ENCODE results near the gene GSDME.

DNA sequence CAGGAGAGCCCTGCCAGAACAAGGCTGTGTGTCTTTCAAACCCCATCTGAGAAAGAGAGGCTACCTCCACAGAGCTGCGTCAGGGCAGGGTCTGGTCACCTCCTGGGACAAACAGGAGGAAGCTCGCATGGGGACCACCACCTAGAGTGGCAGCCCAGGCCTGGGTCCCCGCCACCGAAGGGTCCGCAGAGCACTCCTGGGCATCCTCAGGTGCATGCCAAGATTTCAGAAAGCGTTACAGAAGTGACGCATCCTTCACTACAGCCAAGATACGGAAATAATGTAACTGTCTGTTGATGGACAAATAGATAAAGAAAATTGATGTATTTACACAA lies 42.6 kb downstream of the GSDME start:
- TF ChIP-seq POLR2A (IDR thresholded peaks at IDR 0.05; ENCODE audit: low read length) (no peak), HOXA7 (CRISPR knock-in tag; IDR thresholded peaks at IDR 0.05) (no peak), RCOR1 (IDR thresholded peaks at IDR 0.05; ENCODE audit: low read depth, low read length) (no peak), SMC3 (IDR thresholded peaks at IDR 0.05) (no peak), RFX5 (IDR thresholded peaks at IDR 0.05) (no peak)
- TF ChIP-seq, protein P1, sequence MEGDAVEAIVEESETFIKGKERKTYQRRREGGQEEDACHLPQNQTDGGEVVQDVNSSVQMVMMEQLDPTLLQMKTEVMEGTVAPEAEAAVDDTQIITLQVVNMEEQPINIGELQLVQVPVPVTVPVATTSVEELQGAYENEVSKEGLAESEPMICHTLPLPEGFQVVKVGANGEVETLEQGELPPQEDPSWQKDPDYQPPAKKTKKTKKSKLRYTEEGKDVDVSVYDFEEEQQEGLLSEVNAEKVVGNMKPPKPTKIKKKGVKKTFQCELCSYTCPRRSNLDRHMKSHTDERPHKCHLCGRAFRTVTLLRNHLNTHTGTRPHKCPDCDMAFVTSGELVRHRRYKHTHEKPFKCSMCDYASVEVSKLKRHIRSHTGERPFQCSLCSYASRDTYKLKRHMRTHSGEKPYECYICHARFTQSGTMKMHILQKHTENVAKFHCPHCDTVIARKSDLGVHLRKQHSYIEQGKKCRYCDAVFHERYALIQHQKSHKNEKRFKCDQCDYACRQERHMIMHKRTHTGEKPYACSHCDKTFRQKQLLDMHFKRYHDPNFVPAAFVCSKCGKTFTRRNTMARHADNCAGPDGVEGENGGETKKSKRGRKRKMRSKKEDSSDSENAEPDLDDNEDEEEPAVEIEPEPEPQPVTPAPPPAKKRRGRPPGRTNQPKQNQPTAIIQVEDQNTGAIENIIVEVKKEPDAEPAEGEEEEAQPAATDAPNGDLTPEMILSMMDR (IDR thresholded peaks at IDR 0.05) = no peak
- TF ChIP-seq, protein P2, sequence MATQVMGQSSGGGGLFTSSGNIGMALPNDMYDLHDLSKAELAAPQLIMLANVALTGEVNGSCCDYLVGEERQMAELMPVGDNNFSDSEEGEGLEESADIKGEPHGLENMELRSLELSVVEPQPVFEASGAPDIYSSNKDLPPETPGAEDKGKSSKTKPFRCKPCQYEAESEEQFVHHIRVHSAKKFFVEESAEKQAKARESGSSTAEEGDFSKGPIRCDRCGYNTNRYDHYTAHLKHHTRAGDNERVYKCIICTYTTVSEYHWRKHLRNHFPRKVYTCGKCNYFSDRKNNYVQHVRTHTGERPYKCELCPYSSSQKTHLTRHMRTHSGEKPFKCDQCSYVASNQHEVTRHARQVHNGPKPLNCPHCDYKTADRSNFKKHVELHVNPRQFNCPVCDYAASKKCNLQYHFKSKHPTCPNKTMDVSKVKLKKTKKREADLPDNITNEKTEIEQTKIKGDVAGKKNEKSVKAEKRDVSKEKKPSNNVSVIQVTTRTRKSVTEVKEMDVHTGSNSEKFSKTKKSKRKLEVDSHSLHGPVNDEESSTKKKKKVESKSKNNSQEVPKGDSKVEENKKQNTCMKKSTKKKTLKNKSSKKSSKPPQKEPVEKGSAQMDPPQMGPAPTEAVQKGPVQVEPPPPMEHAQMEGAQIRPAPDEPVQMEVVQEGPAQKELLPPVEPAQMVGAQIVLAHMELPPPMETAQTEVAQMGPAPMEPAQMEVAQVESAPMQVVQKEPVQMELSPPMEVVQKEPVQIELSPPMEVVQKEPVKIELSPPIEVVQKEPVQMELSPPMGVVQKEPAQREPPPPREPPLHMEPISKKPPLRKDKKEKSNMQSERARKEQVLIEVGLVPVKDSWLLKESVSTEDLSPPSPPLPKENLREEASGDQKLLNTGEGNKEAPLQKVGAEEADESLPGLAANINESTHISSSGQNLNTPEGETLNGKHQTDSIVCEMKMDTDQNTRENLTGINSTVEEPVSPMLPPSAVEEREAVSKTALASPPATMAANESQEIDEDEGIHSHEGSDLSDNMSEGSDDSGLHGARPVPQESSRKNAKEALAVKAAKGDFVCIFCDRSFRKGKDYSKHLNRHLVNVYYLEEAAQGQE (IDR thresholded peaks at IDR 0.05) = no peak
- TF ChIP-seq, protein P3, sequence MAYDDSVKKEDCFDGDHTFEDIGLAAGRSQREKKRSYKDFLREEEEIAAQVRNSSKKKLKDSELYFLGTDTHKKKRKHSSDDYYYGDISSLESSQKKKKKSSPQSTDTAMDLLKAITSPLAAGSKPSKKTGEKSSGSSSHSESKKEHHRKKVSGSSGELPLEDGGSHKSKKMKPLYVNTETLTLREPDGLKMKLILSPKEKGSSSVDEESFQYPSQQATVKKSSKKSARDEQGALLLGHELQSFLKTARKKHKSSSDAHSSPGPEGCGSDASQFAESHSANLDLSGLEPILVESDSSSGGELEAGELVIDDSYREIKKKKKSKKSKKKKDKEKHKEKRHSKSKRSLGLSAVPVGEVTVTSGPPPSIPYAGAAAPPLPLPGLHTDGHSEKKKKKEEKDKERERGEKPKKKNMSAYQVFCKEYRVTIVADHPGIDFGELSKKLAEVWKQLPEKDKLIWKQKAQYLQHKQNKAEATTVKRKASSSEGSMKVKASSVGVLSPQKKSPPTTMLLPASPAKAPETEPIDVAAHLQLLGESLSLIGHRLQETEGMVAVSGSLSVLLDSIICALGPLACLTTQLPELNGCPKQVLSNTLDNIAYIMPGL (CRISPR knock-in tag; IDR thresholded peaks at IDR 0.05; ENCODE audit: borderline replicate concordance) = no peak
- TF ChIP-seq, protein P4, sequence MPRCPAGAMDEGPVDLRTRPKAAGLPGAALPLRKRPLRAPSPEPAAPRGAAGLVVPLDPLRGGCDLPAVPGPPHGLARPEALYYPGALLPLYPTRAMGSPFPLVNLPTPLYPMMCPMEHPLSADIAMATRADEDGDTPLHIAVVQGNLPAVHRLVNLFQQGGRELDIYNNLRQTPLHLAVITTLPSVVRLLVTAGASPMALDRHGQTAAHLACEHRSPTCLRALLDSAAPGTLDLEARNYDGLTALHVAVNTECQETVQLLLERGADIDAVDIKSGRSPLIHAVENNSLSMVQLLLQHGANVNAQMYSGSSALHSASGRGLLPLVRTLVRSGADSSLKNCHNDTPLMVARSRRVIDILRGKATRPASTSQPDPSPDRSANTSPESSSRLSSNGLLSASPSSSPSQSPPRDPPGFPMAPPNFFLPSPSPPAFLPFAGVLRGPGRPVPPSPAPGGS (IDR thresholded peaks at IDR 0.05) = no peak
